A673 (cell line): ENCODE data around the gene CSHL1. TPM values are rescaled to one million over a fixed set of nuclear protein-coding genes. Genes with fewer than 3 reads are reported as not detected.

Source experiments
- BruUV-seq: library from RNA; stranded (reverse); fragments of 400-500 nt; replicated peaks from 2 replicates; lab custom pipeline; 2021; lab: Mats Ljungman, UMichigan
- CTCF ChIA-PET: fragments of 300-600 bp; sonication (Branson Sonifier 250); formaldehyde crosslinking; loops from one replicate; lab custom pipeline; 2022; ENCODE audit warnings: antibody characterized with exemption; lab: Charles Lee
- POLR2A ChIA-PET: fragments of 300-600 bp; sonication (Branson Sonifier 250); formaldehyde crosslinking; loops from one replicate; lab custom pipeline; 2022; ENCODE audit warnings: antibody characterized with exemption; ENCODE audit not compliant: low non-redundant PET; lab: Charles Lee
- DNase-seq: peaks from one replicate; pipeline ENCODE4 v3.0.0-alpha.2; 2015; ENCODE audit warnings: low spot score
- H3K27ac ChIP-seq: fragments of 200-600 bp; sonication (generic); 2 replicates; pipeline ENCODE4 v1.5.1; 2016; ENCODE audit warnings: mixed run types, low read depth, mild to moderate bottlenecking, mixed read lengths, antibody characterized with exemption, low read length; ENCODE audit not compliant: poor library complexity, severe bottlenecking
- H3K27me3 ChIP-seq: fragments of 200-600 bp; sonication (generic); replicated peaks from 2 replicates; pipeline ENCODE4 v1.6.1; 2017; ENCODE audit warnings: mixed run types, low read depth, mild to moderate bottlenecking, mixed read lengths, antibody characterized with exemption, low read length; ENCODE audit not compliant: insufficient read depth, poor library complexity
- H3K36me3 ChIP-seq: fragments of 200-600 bp; sonication (generic); 2 replicates; pipeline ENCODE4 v1.6.1; 2016; ENCODE audit warnings: mixed run types, mild to moderate bottlenecking, mixed read lengths, antibody characterized with exemption, low read length; ENCODE audit not compliant: insufficient read depth, poor library complexity, severe bottlenecking
- H3K4me1 ChIP-seq: fragments of 200-600 bp; sonication (generic); 2 replicates; pipeline ENCODE4 v1.6.1; 2017; ENCODE audit warnings: mixed run types, mild to moderate bottlenecking, mixed read lengths, antibody characterized with exemption, low read length; ENCODE audit not compliant: insufficient read depth, poor library complexity, severe bottlenecking
- H3K4me3 ChIP-seq: fragments of 200-600 bp; sonication (generic); 2 replicates; pipeline ENCODE4 v1.5.1; 2016; ENCODE audit warnings: low read depth, mixed run types, mild to moderate bottlenecking, mixed read lengths, low read length; ENCODE audit not compliant: poor library complexity, severe bottlenecking
- H3K9me3 ChIP-seq: fragments of 200-600 bp; sonication (generic); 2 replicates; pipeline ENCODE4 v1.6.1; 2016; ENCODE audit warnings: mixed run types, low read depth, mild to moderate bottlenecking, mixed read lengths, antibody characterized with exemption, low read length; ENCODE audit not compliant: poor library complexity, severe bottlenecking
- CTCF ChIP-seq: fragments of 300-800, 200-600 bp; sonication (generic); conservative IDR thresholded peaks from 2 replicates; pipeline ENCODE4 v1.5.1; 2017; ENCODE audit warnings: low read depth, mild to moderate bottlenecking, antibody characterized with exemption, low read length, moderate library complexity, mixed read lengths
- EZH2 ChIP-seq: fragments of 200-600 bp; sonication (generic); IDR thresholded peaks from 2 replicates; pipeline ENCODE4 v1.6.1; 2017; ENCODE audit warnings: borderline replicate concordance, low read depth, mild to moderate bottlenecking, mixed read lengths, antibody characterized with exemption, low read length; ENCODE audit not compliant: poor library complexity, severe bottlenecking
- intact Hi-C: fragments of 100-400 bp; cut with micrococcal nuclease; formaldehyde crosslinking; loops from one replicate; pipeline ENCODE4 v1.10.0; 2022; ENCODE audit not compliant: unreplicated experiment
- total RNA-seq: library from RNA; stranded (reverse); gene quantifications from 2 replicates; pipeline ENCODE4 v1.2.3, GENCODE V29; 2021

CSHL1 gene
- total RNA-seq, 1 experiment from 2014 or later, result not detected

- Histone ChIP-seq H3K4me3 (no peak overlapping the region), H3K27me3 (no peaks in the 10 kb centered on the region), H3K9me3 (no peaks in the 10 kb centered on the region), H3K27ac (no peak overlapping the region), H3K4me1 (peaks cover 15% of the 10 kb centered on the region), H3K36me3 (no peaks in the 10 kb centered on the region)
- ChIA-PET CTCF (no interaction called here), POLR2A (no interaction called here)
- TF ChIP-seq EZH2, result no peak
- DNase-seq, result no peak
- intact Hi-C loops, result no loop called here
- no TSS peak for BruUV-seq
Observed at GRCh38 chr17:63933598-63933997, 22.5 kb upstream of the CSHL1 start.

GRCh38 chr17:63932721-63933120 lies 21.7 kb upstream of the CSHL1 start:
- H3K36me3 ChIP-seq, result no peaks in the 10 kb centered on the region
- H3K4me3 ChIP-seq, result no peak overlapping the region
- ChIA-PET POLR2A (no interaction called here), CTCF (no interaction called here)
- no peak for DNase-seq
- intact Hi-C loops, result no loop called here
- no peaks in the 10 kb centered on the region for H3K27me3 ChIP-seq
- H3K4me1 ChIP-seq, result peaks cover 15% of the 10 kb centered on the region
- TF ChIP-seq EZH2, result no peak
- H3K9me3 ChIP-seq, result no peaks in the 10 kb centered on the region
- BruUV-seq, result no TSS peak
- no peak overlapping the region for H3K27ac ChIP-seq

- TF ChIP-seq EZH2, result no peak
- no peak for TF ChIP-seq CTCF
- POLR2A ChIA-PET, result no interaction called here
- H3K4me1 ChIP-seq, result peaks cover 15% of the 10 kb centered on the region
Observed at GRCh38 chr17:63931981-63932561, 21.0 kb upstream of the CSHL1 start, which contains the start of gene CD79B. Gene CD79B (minus strand): TSS chr17:63932331. CDS start chr17:63932261, 70 bp downstream.

GRCh38 chr17:63930951-63931575 lies 20.0 kb upstream of the CSHL1 start:
- intact Hi-C loops, result no loop called here
- Histone ChIP-seq H3K4me1 (peaks cover 15% of the 10 kb centered on the region), H3K27ac (no peak overlapping the region), H3K9me3 (no peaks in the 10 kb centered on the region), H3K27me3 (no peaks in the 10 kb centered on the region), H3K4me3 (no peak overlapping the region), H3K36me3 (no peaks in the 10 kb centered on the region)
- BruUV-seq, result no TSS peak
- ChIA-PET CTCF (no interaction called here), POLR2A (no interaction called here)
- DNase-seq, result no peak
- no peak for TF ChIP-seq CTCF
- no peak for TF ChIP-seq EZH2

More at GRCh38 chr17:63931981-63932561, 21.0 kb upstream of the CSHL1 start, which contains the start of gene CD79B:
- no peaks in the 10 kb centered on the region for H3K9me3 ChIP-seq
- H3K36me3 ChIP-seq, result no peaks in the 10 kb centered on the region
- CTCF ChIA-PET, result no interaction called here
- H3K27ac ChIP-seq, result no peak within 1 kb of the TSS
- BruUV-seq, result no TSS peak
- peak; percentile 19 for DNase-seq
- intact Hi-C loops, result no loop called here
- H3K27me3 ChIP-seq, result no peaks in the 10 kb centered on the region
- no peak within 1 kb of the TSS for H3K4me3 ChIP-seq
